Left ventricle myocardium inferior (tissue), 1 donor: ENCODE data around the gene HSF2BP. TPM values are rescaled to one million over a fixed set of nuclear protein-coding genes. Genes with fewer than 3 reads are reported as not detected.

ENCODE experiments used
- DNase-seq: peaks from one replicate; pipeline ENCODE4 v3.0.0-alpha.2; 2020
- H3K27ac ChIP-seq: fragments of 200-600 bp; replicated peaks from 2 replicates; pipeline ENCODE4 v1.8.0; 2021
- H3K27me3 ChIP-seq: fragments of 200-600 bp; 2 replicates; pipeline ENCODE4 v1.8.0; 2021; ENCODE audit warnings: low read depth
- H3K36me3 ChIP-seq: fragments of 200-600 bp; 2 replicates; pipeline ENCODE4 v1.8.0; 2021
- H3K4me1 ChIP-seq: fragments of 200-600 bp; 2 replicates; pipeline ENCODE4 v1.8.0; 2021
- H3K4me3 ChIP-seq: fragments of 200-600 bp; 2 replicates; pipeline ENCODE4 v1.8.0; 2021; ENCODE audit warnings: mild to moderate bottlenecking, moderate library complexity
- H3K9me3 ChIP-seq: fragments of 200-600 bp; replicated peaks from 2 replicates; pipeline ENCODE4 v1.8.0; 2021
- CTCF ChIP-seq: fragments of 200-600 bp; IDR thresholded peaks from 2 replicates; pipeline ENCODE4 v1.8.0; 2021; ENCODE audit warnings: antibody characterized with exemption, mild to moderate bottlenecking, borderline replicate concordance
- intact Hi-C: fragments of 100-400 bp; cut with micrococcal nuclease; formaldehyde crosslinking; loops from one replicate; pipeline ENCODE4 v1.11.0; 2022
- total RNA-seq: library from RNA; stranded (reverse); fragmentation: NEBNext Ultra II Directional; extraction: Animal tissue kit (Norgen Biotek cat#: 25700); gene quantifications from one replicate; pipeline ENCODE4 v1.2.1, GENCODE V29; 2021
- donor health status: DM: no; HTN: yes; CAD: no; lungs with severe emphysema.

HSF2BP gene
- total RNA-seq, 1 donor from 2014 or later = 0.16 TPM

DNA sequence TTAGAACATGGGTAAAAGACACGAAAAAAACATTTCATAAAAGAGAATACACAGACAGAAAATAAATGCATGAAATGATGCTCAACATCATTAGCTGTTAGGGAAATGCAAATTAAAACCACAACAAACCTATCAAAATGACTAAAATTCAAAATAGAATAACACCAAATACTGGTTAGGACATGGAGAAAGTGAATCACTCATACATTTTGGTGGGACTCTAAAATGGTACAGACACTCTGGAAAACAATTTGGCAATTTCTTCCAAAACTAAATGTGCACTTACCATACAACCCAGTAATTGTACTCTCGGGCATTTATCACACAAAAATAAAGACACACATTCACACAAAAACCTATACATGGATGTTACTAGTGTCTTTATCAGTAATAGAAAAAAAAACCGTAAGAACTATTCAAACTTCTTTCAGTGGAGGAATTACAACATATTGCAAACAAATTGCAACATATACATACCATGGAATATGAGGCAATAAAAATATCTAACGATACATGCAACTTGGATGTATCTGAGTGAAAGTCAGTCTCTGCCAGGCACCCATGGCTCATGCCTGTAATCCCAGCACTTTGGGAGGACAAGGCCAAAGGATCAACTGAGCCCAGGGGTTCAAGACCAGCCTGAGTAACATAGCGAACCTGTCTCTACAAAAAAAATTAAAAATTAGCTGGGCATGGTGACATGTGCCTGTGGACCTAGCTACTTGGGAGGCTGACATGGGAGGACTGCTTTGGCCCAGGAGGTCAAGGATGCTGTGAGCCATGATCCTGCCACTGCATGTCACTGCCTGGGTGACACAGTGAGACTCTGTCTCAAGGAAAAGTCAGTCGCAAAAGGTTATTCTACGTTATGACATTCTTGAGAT lies 19.6 kb downstream of the HSF2BP start:
- no peak for DNase-seq
- Histone ChIP-seq H3K4me3 (no peak overlapping the region), H3K36me3 (no peaks in the 10 kb centered on the region), H3K27me3 (no peaks in the 10 kb centered on the region), H3K9me3 (no peaks in the 10 kb centered on the region), H3K27ac (no peak overlapping the region), H3K4me1 (no peaks in the 10 kb centered on the region)
- intact Hi-C loops = no loop called here
- TF ChIP-seq CTCF = no peak

- Histone ChIP-seq H3K4me3 (no peak overlapping the region), H3K36me3 (no peaks in the 10 kb centered on the region), H3K27ac (no peak overlapping the region), H3K27me3 (no peaks in the 10 kb centered on the region), H3K9me3 (no peaks in the 10 kb centered on the region), H3K4me1 (no peaks in the 10 kb centered on the region)
- DNase-seq = no peak
- intact Hi-C loops = no loop called here
- TF ChIP-seq CTCF = no peak
These were observed 21.6 kb downstream of the HSF2BP start for GRCh38 chr21:43637530-43638158.

GRCh38 chr21:43635436-43635835 lies 23.9 kb downstream of the HSF2BP start:
- DNase-seq = no peak
- H3K4me1 ChIP-seq = no peaks in the 10 kb centered on the region
- no peaks in the 10 kb centered on the region for H3K27me3 ChIP-seq
- no peak overlapping the region for H3K4me3 ChIP-seq
- no peaks in the 10 kb centered on the region for H3K36me3 ChIP-seq
- TF ChIP-seq CTCF = no peak
- H3K9me3 ChIP-seq = no peaks in the 10 kb centered on the region
- intact Hi-C loops = no loop called here
- H3K27ac ChIP-seq = no peak overlapping the region

DNA sequence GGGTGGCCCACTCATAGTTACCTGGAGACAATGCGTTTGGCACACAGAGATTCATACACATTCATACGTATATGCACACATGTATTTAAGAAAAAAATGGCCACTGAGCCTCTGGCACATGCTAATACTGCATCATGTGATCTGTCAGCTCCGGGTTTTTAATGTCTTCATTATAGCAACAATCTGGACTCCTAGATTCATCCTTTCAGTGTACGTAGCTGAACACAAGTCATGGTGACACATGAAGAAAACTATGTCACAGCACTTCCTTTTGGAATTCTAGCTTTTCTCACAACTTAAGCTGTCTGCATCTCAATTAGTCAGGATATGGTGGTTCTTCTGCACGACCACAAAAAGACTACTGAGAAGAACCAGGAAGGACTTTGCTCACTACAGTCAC lies 24.7 kb downstream of the HSF2BP start:
- DNase-seq = no peak
- no peak overlapping the region for H3K4me3 ChIP-seq
- no peak overlapping the region for H3K27ac ChIP-seq
- TF ChIP-seq CTCF = no peak
- H3K27me3 ChIP-seq = no peaks in the 10 kb centered on the region
- H3K9me3 ChIP-seq = no peaks in the 10 kb centered on the region
- H3K36me3 ChIP-seq = no peaks in the 10 kb centered on the region
- H3K4me1 ChIP-seq = no peaks in the 10 kb centered on the region
- intact Hi-C loops = no loop called here

DNA sequence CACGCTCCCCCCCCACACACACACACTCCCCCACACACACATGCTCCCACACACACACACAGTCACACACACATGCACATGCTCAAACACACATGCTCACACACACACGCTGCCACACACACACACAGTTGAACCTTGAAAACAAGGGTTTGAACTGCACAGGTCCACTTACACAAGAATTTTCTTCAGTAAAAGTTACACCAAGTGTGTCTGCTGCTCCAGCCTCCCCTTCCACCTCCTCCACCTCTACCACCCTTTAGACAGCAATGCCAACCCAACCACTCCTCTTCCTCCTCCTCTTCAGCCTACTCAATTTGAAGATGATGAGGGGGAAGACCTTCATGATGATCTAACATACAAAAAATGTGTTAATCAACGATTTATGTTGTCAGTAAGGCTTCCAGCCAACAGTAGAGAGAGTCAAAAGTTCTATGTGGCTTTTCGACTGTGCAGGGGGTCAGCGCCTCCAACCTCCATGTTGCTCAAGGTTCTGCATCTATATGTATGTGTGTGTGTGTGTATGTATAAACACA lies 26.8 kb downstream of the HSF2BP start:
- no peak for DNase-seq
- H3K27ac ChIP-seq = no peak overlapping the region
- H3K27me3 ChIP-seq = no peaks in the 10 kb centered on the region
- TF ChIP-seq CTCF = no peak
- H3K36me3 ChIP-seq = no peaks in the 10 kb centered on the region
- peaks cover 15% of the 10 kb centered on the region for H3K9me3 ChIP-seq
- H3K4me1 ChIP-seq = no peaks in the 10 kb centered on the region
- H3K4me3 ChIP-seq = no peak overlapping the region
- intact Hi-C loops = no loop called here
